ENCODE measurements around the gene FGF5.
"Not testable (repeated sequence)": the region's sequence is repeated elsewhere in the genome, so short reads cannot be mapped to it uniquely, and the experiment has no call there.

The FGF5 gene, protein sequence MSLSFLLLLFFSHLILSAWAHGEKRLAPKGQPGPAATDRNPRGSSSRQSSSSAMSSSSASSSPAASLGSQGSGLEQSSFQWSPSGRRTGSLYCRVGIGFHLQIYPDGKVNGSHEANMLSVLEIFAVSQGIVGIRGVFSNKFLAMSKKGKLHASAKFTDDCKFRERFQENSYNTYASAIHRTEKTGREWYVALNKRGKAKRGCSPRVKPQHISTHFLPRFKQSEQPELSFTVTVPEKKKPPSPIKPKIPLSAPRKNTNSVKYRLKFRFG

DNA sequence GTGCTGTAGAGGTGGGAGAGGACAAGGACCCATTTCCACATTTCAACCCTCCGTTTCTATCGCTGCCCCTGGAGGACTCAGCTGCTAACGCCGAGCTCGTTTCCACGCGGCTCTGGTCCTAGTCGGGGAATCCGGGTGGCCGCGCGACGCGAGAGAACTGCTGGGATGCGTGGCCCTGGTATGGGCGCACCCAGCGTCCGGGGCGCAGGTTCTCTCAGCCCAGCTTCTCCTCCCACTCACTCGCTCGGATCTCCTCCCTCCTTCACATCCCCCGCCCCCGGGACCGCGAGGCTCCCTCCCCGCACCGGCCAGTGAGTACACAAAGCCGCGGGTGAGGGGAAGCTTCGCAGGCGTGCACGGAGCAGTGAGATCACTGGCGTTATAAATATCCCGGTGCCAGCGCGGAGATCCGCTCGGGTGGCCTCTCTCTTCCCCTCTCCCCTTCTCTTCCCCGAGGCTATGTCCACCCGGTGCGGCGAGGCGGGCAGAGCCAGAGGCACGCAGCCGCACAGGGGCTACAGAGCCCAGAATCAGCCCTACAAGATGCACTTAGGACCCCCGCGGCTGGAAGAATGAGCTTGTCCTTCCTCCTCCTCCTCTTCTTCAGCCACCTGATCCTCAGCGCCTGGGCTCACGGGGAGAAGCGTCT is at the start of gene FGF5:
FGF5 (plus strand) TSS at position 412 of the 649 bp plus-strand sequence; CDS start at position 573, 161 bp downstream.
- DNase-seq (ENCODE audit: low read depth, low spot score): peak; percentile 82

GRCh38 chr4:80219301-80220025 is 47.0 kb upstream of the FGF5 start:
- DNase-seq (ENCODE audit: low read depth, low spot score): no peak

- no peak for DNase-seq (ENCODE audit: low read depth, low spot score)
Observed at GRCh38 chr4:80220711-80221110, 45.8 kb upstream of the FGF5 start.

GRCh38 chr4:80221161-80221560 is 45.3 kb upstream of the FGF5 start:
- DNase-seq (ENCODE audit: low read depth, low spot score): no peak

- no peak for DNase-seq (ENCODE audit: low read depth, low spot score)
Observed at GRCh38 chr4:80225595-80225994, 40.9 kb upstream of the FGF5 start.

- no peak for DNase-seq (ENCODE audit: low read depth, low spot score)
Observed at GRCh38 chr4:80226094-80226493, 40.4 kb upstream of the FGF5 start.

- no peak for DNase-seq (ENCODE audit: low read depth, low spot score)
Observed at GRCh38 chr4:80228460-80228859, 38.0 kb upstream of the FGF5 start.

- DNase-seq (ENCODE audit: low read depth, low spot score): no peak
Observed at GRCh38 chr4:80229128-80229527, 37.3 kb upstream of the FGF5 start.

DNA sequence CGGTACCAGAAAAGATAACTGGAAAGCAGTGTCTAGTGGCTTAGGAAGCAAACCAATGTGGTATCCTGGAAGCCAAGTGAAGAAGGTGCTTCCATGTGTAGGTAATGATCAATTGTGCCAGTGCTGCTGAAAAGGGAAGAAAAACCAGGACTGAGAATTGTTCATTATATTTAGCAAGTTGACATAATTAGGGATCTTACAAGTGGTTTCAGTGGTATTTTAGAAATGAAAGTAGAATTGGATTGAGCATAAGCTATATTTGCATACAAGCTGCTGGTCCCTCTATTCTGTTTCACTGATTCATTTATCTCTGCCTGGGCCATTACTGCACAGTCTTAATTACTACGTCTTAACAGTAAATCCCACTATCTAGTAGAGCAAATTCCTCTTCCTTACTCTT is 36.9 kb upstream of the FGF5 start:
- no peak for DNase-seq (ENCODE audit: low read depth, low spot score)

DNA sequence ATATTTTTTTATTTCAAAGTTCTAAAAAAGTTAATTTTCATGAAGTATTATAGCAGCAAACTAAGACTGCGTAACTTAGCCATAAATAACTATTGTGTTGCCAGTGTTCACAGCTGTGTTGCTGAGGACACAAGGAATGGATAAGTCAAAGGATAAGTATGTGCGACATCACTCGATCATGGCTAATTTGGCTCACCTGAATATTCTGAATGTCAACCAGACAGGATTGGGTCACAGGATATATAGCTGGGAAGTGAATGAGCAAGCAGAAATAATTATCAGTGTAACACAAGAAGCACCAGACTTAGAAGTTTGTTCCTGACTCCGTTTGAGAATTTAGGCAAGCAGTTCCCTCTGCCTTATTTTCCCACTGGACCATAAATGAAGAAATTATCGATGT is 35.3 kb upstream of the FGF5 start:
- no peak for DNase-seq (ENCODE audit: low read depth, low spot score)

DNA sequence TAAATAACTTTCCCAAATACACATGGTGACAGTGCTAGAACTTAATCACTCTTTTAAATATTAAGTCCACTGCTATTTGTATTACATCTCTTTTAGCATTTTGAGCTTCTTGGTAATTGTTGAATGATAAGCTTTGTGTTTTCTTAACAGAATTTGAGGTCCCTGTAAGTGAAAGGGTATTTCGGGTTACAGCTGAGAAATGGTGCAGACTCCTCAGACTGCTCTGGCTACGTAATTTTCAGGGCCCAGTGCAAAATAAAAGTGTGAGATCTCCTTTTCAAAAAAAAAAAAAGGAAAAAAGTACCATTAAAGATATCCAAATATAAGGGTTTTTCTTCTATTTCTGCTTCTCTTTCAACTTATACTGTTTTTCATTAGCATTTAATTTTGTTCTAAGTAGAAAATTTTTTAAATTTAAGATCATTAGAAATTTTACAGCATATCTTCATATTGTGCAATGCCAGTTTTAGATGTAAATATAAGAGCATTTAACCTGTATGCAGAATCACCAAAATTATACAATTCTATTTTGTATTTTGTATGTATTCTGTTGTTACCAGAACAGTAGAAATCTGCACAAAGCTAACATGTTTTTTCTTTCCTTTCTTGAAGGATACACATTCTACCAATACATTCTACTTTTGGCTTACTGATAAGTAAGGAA is 33.6 kb upstream of the FGF5 start:
- no peak for DNase-seq (ENCODE audit: low read depth, low spot score)

DNA sequence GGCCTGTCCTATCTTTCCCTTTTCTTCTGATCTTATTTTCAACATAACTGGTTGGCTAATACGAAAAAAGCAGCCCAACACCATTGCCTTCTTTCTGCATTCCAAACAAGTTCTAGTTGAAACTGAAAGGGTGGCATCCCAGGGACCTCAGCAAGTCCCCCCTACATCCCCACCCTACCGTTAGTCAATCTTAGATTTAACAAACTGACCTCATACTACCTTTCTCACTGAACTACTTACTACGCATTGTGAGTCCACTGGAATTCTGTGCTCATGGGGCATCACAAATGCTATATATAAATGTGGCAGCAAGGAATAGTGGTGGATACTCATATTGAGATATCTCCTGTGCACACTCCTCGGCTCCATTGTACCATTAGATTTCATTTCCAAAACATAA is 33.1 kb upstream of the FGF5 start:
- no peak for DNase-seq (ENCODE audit: low read depth, low spot score)

- no peak for DNase-seq (ENCODE audit: low read depth, low spot score)
Observed at GRCh38 chr4:80235451-80235850, 31.0 kb upstream of the FGF5 start.

DNA sequence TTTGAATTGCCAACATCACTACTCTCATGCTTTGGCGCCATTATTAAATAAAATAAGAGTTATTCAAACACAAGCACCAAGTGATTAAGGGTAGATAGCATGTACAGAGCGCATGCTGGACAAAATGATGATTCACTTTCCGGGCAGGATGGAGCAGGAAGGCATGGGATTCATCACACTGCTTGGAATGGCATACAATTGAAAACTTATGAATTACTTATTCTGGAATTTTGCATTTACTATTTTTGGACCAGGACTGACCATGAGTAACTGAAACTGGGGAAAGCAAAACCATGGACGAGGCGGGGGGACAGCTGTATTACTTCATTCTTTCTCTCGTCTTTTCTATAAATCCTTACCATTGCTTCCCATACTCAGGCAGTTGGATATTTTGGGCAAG is 28.5 kb upstream of the FGF5 start:
- DNase-seq (ENCODE audit: low read depth, low spot score): no peak

DNA sequence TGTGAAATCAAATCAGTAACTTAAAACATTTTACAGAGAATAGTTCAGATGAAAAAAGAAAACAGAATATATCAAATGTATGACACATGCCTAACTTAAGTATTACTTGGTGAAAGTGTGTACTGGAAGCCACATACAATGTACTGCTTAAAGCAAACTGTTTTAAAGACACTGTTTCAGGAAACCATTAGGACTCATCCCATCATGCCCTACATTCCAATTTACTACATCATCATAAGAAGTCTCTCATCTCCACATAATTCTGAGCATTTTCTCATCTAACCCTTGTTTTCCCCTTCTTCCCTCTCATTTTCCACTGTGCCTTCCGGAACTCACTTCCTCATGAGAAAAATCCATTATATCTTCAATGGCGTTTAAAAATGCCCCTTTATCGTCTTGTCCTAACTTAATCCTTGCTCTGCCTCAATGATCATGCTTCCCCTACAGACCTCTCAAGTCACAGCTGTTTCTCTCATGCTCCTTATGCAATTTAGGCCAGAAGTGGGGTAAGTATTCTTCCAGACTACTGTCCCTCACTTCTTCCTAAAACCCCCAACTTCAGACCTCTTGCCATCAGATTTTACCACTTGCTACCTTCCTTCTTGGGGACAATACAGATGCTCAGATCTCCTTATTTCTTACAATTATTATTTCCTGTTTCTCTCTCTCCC is 26.8 kb upstream of the FGF5 start:
- DNase-seq (ENCODE audit: low read depth, low spot score): no peak

- no peak for DNase-seq (ENCODE audit: low read depth, low spot score)
Observed at GRCh38 chr4:80240976-80241375, 25.5 kb upstream of the FGF5 start.

DNA sequence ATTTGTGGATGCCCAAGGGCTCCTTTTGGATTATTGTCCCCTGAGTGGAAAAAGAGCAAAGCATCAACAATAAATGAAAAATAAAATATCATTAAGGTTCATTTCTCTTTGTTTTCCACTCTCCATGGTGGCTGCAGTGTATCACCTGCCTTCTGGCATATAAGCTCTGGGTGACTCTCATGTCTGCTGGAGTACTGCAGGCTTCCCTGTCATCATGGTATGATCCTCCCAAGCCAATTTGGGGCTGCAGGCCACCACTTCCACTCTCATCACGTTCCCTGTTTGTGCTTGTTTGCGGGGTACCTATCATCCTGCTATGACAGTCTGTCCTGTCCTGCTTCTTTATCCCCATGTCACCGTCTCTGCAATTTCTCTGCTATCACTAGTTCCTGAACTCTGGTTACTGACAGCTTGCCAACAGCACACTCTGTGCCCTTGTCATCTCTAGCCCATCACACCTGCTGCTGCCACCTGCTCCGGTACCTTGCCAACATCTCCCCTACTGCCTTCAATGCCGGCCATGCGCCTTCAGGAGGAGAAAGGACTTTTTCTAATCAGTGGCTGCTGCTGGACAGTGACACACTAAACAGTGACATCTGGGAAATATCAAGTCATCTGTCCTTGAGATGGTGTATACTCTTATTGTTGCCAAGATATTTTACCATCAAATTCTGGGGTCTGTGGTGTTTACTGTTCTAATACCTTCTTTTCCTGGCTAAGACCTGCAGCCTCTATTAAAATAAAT is 23.0 kb upstream of the FGF5 start:
- DNase-seq (ENCODE audit: low read depth, low spot score): no peak

- DNase-seq (ENCODE audit: low read depth, low spot score): not testable (repeated sequence)
Observed at GRCh38 chr4:80247484-80247883, 19.0 kb upstream of the FGF5 start.

GRCh38 chr4:80249144-80249543 is 17.3 kb upstream of the FGF5 start:
- no peak for DNase-seq (ENCODE audit: low read depth, low spot score)

DNA sequence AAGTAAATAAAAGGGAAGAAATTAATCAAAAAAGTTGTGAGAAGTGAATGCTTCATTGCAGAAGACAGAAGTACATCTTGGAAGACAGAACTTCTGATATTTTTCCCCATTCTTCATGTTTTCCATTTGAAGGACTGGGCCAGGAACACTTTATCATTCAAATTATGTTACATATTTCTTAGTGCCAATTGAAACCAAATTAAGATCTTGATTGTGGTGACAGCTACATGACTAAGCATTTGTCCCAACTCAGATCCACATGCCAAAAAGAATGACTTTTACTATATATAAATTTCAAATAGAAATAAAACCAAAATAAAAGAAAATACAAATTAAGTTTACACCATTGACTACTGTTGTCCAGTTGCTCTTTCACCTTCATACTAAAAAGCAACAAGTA is 14.0 kb upstream of the FGF5 start:
- no peak for DNase-seq (ENCODE audit: low read depth, low spot score)

DNA sequence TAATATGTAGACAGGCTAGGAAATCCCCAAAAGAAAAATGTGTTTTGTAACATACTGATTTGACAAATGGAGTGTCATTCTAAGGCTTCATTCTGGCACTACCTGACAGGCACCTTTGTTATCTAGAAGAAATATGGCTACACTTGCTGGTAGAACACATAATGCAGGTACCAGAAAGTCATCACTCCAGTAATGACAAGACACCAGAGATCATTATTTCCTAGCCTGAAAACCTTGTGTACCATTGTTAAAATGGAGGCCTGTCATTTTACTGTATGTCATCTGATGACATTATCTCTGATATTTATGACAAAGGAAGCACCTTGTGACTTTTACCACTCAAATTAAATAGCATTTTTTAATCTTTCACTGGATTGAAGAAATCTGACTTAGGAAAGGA is 13.5 kb upstream of the FGF5 start:
- DNase-seq (ENCODE audit: low read depth, low spot score): no peak

All from smooth muscle cell of the brain vasculature (primary cell).